HG03095 (cell line): ENCODE results near the gene PPARG.
"Not testable (repeated sequence)": the region's sequence is repeated elsewhere in the genome, so short reads cannot be mapped to it uniquely, and the experiment has no call there.

Experiments used
- ATAC-seq: cut with Tn5 transposase; IDR thresholded peaks from one replicate; pipeline ENCODE4 v1.9.1; 2021; ENCODE audit warnings: moderate library complexity; ENCODE audit not compliant: unreplicated experiment

The PPARG gene

DNA sequence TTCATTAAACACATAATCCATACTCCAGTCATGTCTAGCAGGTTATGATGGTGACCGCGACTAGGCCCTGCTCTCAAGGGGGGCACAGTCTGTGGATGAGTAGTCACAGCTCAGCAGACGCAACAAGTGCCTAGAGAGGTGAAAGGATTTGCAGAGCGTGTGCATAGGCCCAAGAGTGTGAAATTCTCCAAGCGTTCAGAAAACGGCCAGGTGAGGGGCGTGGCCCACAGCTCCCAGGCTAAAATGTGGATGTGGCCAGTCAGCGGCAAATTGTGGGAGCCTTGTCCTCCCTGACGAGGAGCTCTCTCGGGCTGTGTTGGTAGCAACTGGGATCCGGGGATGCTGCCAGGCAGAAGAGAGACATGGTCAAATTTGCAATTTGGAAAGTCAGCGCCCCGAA, 149.0 kb downstream of the PPARG start:
- no peak for ATAC-seq

DNA sequence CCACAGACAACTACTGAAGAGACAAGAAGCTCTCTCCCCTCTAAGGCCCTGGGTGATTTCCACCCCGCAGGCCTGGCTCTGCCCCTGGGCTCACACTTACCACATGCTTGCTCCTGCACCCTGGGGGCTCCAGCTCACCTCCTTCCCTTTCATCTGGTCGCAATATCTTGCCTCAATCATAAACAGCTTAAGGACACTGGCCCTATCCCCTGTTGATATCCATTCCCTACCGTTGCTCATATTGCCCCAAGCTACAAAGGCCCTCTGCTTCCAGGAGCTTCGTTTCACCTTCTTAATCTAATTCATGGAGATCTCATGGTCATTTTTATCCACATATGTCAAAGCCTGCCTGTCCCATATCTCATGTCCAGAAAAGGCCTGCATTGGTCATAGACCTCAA, 149.4 kb downstream of the PPARG start:
- no peak for ATAC-seq

DNA sequence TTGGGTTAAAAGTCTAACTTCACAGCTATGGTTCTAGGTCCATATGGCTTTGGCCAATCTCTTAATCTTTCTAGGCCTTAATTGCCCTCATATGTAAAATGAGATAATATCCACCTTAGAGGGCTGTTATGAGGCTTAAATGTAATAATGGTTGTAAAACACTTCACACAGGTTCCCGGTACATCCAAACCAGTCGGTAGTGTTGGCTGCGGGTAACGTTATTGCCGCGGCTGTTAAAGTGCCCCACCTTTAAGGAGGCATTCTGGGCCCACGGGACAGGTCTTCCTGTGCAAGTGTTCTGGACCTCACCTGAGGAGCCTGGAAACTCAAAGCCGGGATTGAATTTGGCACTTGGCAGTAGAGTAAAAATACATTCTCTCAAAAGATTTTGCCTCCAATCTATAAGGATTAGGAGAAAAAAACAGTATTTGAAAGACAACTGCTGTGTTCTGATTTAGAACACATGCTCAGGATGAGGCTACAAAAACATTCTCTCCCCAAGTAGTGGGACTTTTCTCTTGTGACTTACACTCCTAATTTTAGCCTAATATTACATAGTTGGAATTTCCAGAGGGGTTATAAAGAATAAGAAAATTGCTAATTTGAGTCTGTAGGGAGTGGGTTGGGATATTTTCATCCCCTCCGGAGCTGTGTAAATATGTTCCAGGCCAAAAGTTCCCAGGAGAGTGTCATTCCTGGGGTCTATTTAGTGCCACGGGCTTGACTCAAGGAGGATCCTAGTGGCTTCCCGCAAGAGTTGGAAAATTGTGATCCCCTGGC, 150.5 kb downstream of the PPARG start:
- no peak for ATAC-seq

DNA sequence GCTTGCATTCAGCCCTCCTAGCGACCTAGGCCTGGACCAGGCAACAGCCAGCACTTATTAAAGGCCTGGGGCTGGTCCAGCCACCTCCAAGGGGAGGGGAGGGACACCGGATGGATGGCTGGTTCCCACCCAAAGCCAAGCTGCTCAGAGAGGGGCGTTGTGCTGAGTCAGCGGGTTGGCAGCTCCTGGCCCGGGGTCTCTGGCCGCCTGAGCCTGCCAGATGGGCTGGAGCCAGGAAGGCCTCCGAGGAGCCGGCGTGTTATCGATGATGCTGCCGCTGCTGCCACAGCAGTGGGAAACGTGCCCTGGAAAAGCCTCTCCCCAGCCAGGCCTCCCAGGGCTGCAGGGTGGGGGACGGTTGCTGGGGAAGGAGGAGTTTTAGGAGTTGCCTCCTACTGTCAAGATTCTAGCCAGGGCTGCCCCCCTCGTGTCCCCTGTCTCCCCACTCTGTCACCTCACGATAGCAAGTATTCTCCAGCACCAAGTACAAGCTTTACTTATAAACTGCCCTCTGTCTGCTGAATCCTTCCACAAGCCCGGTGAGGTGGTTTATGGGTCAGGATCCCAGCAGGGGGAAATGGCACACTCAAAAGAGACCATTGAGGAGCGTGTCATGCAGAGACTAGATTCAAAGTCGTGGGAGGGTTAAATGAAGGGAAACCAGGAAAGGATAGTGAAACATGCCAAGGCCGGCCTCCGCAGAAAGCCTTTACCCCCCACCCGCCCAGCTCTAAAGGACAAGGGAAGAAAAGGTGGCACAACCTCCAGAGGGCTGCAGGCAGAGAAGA, 152.3 kb downstream of the PPARG start:
- ATAC-seq: no peak

DNA sequence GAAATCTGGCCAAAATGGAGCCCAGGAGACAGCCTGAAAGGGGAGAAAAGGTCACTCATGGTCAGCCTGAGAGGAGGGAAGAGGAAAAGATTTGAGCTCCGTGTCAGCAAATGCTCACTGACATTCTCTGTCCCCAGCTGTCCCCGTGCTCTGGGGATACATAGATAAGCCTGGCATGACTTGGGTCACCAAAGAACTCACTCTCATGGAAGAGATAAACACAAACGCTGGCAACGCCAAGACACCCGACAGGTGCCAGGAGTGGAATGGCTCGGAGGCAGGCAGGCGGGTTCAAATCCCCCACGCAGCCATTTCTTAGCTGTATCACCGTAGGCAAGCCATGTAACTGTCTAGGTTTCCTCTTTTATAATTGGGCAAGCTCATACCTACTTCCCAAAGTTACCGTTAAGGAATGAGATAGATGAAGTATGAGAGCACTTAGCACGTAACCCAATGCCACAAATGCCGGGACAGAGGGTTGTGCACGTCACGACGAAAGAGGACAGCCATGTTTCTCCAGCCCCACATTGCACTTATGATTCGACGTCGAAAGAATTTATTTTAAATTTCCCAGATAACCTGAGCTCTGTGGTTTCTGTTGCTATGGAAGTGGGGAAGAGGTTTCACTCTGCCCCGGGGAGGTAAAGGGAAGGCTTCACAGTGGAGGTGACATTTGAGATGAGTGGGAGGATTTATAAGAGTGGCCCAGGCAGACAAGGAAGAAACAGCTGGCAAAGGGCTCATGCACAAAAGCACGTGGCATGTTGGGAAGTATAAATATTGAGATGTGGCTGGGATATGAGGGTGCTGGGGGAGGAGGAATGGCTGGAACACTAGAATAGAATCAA, 154.0 kb downstream of the PPARG start:
- ATAC-seq: no peak

DNA sequence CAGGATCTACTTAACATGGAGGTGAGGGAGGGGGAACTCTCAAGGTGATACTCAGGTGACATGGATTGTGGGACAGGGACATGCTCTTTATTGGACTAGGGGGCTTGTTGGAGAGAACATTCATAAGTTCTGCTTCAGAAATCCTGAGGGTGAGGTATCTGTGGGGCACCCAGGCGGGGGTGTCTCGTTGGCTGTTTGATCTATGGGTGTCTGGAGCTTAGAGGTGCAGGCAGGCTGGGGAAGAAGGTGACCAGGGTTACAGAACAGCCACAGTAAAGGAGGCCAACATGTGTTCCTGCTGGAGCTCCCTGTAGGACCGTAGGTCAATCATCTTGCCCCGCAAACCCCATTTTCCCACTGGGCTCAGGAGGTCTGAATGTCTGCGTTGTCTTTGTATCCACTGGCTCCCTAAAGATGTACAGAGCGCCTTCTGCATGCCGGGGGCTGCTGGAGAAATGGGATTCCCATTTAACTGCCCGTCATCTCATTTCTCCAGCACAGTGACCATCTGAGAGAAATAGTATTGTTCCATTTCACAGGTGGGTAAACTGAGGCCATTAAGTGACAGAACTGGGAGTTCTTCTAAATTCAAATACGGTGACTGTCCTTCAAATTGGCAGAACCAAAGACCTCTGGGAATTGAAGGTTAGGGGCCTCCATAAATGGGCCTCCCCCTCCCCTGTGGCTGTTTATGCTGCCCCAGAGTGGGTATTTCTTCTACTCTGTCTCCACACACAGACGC, 155.1 kb downstream of the PPARG start:
- ATAC-seq: no peak

DNA sequence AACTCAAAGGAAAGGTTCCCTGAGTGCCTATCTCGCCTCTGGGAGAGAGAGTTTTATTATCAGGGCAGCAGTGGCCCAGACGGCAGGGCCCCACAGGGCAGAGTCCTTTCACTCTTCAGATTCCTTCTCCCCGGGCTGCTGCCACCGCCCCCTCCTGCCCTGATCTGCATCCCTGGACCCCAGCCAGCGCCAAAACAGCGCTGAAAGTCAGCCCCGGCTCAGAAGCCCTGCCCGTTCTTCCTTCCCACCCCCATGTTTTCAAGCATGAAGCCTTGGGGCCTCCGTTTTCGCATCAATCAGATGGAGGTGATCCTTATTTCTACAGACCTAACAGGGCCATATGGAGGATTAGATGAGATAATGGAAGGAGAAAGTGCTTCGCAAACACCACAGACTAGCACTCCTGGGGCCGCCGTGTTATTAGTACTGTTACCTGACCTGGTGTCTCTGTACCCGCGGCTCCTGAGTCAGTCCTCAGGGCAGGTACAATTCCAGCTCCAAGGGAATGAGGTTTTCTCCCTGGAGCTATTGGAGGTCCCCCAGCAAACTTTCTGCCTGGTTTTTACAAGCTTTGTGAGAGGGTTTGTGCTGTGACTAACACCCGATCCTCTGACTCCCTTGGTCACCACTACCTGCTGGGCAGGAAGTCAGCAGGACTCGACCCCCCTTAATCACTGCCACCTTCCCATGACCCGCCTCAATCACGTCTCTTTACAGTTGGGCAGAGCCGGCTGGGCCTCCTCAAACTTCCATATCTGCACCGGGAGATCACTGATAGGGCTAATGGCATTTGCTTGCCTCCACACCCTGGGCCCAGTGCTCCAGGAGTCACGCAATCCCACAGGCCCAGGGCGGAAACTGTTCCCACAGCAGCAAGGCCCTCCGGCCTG, 156.0 kb downstream of the PPARG start:
- no peak for ATAC-seq

DNA sequence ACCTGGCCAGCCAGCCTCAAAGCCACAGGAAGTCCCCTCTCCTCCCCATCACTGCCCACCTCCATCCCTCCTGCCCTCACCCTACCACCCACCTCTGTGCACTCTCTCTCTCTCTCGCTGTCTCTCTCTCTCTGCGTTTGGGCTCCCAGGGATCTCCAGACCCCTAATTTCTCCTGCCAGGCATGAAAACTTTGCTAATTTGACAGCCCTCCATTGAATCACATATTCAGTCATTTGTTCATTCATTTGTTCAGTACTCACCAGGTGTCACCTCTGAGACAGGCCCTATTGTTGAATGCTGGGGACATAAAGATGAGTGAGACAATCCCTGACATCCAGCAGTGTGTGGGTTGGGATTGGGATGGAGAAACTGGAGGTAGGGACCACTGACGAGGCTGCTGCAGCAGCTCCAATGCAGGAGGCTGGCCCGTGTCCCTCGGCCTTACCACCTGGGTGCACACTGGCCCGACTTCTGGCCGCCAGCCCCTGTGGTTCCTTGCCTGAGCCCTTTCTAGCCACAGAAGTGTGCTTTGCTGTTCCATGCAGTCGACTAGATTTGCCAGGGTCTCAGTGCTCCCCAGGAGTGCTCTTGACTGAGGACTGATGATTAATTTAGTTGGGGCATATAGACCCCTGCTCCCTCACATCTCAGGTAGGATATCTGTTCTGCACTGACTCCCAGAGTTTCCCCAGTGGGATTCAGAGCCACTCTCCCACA, 156.8 kb downstream of the PPARG start:
- no peak for ATAC-seq

DNA sequence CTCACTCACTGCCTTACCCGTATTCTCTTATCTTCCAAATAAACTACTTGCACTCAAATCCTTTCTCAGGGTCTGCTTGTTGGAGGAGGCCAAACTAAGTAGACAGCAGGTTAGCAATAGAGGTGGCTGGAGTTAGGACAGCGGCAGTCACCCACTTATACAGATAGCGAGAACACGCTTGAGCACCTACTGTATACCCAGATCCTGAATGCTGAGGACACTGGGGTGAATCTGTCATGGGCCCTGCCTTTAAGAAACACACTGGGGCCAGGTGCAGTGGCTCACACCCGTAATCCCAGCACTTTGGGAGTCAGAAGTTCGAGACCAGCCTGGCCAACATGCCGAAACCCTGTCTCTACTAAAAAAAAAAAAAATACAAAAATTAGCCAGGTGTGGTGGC, 157.4 kb downstream of the PPARG start:
- no peak for ATAC-seq

DNA sequence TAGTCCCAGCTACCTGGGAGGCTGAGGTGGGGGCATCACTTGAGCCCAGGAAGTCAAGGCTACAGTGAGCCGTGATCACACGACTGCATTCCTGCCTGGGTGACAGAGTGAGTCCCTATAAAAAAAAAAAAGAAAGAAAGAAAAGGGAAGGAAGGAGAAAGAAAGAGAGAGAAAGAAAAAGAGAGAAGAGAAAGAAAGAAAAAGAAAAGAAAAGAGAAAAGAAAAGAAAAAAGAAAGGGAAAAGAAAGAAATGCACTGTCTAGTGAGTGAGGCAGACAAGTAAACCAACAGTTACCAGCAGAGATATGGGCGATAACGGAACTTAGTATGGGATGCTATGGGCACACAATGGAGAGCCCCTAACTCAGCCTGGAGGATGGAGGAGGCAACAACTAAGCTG, 158.2 kb downstream of the PPARG start:
- no peak for ATAC-seq

DNA sequence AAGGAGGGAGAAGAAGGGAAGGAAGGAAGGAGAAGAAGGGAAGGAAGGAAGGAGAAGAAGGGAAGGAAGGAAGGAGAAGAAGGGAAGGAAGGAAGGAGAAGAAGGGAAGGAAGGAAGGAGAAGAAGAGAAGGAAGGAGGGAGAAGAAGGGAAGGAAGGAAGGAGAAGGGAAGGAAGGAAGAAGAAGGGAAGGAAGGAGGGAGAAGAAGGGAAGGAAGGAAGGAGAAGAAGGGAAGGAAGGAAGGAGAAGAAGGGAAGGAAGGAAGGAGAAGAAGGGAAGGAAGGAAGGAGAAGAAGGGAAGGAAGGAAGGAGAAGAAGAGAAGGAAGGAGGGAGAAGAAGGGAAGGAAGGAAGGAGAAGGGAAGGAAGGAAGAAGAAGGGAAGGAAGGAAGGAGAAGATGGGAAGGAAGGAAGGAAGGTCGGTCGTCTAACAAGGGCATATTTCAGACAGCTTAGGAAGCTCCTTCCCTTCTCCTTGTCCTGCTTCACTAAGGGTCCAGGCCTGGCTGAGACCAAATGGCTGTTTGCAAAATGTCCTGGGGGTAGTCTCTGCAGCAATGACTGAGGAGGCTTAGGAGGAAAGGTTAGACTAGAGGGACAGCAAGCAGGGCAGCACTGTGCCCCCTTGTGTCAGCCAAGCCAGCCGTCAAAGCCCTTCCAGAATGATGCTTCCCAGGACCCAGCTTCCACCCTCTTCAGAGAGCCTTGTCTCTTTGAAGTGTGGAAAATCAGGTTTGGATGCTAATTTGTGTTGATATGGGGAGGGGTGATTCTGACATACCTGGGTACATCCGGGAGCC, 159.7 kb downstream of the PPARG start:
- ATAC-seq: not testable (repeated sequence)

DNA sequence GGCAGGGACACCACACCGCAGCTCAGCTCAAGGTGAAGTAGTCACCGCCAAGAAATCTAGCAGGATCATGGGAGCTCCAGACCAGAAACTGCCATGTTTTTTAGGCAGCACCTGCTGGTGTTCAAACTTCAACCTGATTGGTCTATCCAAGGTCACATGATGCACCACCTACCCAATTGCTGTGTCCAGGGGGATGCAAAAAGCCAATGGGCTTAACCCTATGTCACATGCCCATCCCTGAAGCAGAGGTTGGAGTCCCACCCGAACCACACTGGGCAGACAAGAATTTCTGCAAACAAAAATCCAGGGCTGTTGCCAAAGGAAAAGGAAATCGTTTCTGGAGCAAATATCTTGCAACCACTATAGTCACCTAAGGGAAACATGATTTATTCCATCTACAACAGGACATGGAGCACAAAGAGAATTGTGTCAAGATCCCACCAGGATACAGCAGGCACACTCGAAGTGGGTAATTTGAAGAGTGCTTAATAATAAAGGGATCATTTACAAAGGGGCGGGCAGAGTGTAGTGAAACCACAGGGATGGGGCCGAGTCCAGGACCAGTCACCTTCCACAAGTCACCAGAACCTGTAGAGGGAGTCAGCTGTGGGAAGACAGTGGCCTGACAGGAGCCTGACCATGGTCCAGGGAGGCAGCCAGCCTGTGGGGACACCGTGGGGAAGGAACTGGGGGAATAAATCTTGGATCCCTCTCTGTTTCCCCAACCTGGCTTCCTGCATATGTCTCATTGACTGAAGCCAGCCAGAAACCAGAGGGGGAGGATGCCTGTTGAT, 161.2 kb downstream of the PPARG start:
- no peak for ATAC-seq

DNA sequence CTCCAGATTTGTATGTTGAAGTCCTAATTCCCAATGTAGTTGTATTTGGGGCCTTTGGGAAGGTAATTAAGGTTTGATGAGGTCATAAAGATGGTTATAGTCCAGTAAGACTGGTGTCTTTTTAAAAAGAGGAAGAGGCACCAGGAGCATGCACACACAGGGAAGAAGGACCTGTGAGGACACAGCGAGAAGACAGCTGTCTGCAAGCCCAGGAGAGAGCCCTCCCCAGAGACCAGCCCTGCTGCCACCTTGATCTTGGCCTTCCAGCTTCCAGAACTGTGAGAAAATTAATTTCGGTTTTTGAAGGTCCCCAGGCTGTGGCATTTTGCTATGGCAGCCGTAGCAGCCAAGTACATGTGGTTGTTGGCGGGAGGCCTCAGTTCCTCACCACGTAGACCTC, 162.6 kb downstream of the PPARG start:
- no peak for ATAC-seq

DNA sequence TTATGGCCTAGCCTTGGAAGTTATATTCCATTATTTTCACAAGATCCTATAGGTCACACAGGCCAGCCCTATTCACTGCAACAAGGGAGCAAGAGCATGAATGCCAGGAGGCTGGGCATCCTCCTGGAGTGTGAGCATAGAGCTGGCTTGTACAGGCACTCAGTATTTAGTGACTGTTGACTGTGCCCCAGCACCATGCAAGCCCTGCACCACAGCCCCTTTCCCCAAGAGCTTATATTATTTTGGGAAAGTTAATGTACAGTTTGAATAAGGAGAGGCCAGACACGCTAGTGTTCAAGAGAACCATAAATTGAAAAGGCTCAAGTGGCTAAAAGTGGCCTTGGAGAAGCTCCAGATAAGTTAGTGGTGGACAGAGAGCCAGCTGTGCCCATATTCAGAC, 163.1 kb downstream of the PPARG start:
- ATAC-seq: no peak

DNA sequence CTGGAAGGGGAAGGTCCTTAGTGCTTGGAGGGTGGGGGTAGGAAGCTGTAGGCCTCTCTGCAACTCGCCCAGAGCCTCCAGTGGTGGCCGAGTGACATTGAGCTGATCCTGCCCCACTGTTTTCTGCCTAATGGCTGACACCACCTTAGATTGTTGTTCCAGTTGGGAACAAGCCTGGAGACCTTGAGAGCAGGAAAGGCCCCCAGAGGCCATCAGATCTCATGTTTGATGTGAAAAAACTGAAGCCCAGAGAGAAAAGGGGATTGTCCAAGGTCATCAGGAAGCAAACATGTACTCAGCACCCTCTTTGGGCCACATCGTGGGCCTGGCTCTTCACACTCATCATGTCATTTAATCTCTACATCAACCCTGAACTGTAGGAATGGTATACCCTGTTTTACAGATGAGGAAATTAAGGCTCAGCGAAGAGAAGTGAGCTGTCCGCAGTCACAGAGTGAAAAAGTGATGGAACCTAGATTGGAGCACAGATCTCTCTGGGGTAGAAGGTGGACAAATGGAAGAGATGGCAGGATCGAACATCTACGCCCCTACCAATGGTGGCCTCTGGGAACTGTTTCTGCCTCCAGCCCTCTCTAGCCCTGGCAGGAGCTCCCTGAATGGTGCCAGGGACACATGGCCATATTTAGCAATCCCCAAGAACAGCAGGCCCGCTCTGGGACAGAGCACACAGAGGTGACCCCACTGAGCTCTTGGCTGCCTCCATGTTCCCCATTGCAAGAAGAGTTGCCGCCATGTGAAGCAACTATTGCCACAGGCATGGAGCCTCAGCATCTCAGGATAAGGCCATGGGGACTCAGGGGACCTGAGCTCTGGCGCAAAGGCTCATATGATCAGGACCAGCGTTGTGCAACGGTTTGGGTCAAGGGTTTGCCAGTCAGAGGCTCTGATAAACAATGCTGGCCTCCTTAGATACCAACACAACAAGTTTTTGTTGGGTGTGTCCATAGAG, 163.8 kb downstream of the PPARG start:
- no peak for ATAC-seq

DNA sequence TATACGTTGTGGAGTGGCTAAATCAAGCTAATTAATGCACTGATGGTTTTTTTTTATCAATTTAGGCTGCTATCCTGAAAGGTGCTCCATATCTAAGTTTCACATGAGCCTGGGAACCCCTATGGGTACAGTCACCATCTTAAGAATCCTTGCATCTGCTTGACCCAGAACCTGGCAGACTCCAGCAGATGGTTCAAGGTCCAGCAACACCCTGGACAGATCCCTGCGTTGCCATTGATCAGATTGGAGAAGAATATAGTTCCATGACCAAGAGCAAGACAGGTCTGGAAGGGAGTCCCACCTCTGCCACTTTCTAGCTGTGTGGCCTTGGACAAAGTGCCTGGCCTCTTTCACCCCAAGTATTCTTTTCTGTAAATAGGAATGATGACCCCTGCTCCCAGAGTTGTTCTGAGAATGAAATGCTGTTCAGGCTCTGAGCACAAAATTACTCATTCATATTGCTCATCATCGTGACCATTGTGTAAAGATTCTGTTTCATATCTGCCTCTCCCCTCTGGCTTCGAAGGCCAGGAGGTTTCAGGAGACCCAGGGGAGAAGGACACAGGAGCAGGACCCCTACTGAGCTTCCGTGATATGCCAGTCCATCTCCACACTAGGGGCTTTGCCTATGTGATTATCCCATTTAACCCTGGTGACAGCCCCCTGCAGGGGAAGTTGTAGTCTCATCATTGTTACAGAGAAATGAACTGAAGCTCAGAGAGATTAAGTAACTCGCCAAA, 165.4 kb downstream of the PPARG start:
- ATAC-seq: no peak
